Fibroblast of lung (primary cell): ENCODE results near the gene LRP8. TPM values are rescaled to one million over a fixed set of nuclear protein-coding genes. Genes with fewer than 3 reads are reported as not detected.

ENCODE experiments used
- DNase-seq, 2 donors: peaks; one replicate each; pipeline versions ENCODE4 v3.0.0 to v3.0.0-alpha.2; 2010; ENCODE audit warnings: low read depth in 2 of 2
- H2AFZ ChIP-seq: 2 replicates; pipeline ENCODE4 v1.5.1; 2012; ENCODE audit warnings: low read length, control low read depth, inconsistent platforms
- H3K27ac ChIP-seq: 2 replicates; pipeline ENCODE4 v1.5.1; 2011; ENCODE audit warnings: low read length, control low read depth; ENCODE audit not compliant: insufficient read depth
- H3K27me3 ChIP-seq: 2 replicates; pipeline ENCODE4 v1.5.1; 2011; ENCODE audit warnings: mild to moderate bottlenecking, low read length; ENCODE audit not compliant: control insufficient read depth, insufficient read depth
- H3K36me3 ChIP-seq: 2 replicates; pipeline ENCODE4 v1.5.1; 2011; ENCODE audit warnings: low read length; ENCODE audit not compliant: control insufficient read depth, insufficient read depth
- H3K4me1 ChIP-seq: 2 replicates; pipeline ENCODE4 v1.5.1; 2011; ENCODE audit warnings: low read length; ENCODE audit not compliant: control insufficient read depth, insufficient read depth; ENCODE audit errors: extremely low read depth
- H3K4me2 ChIP-seq: 2 replicates; pipeline ENCODE4 v1.5.1; 2011; ENCODE audit warnings: low read length, control low read depth; ENCODE audit not compliant: insufficient read depth; ENCODE audit errors: extremely low read depth
- H3K4me3 ChIP-seq, 4 experiments: fragments of 200-600 bp in 1 of 4; sonication (generic) in 1 of 4; replicated peaks in 1 of 4; 2 replicates each; pipeline ENCODE4 v1.5.1; 2011 to 2016; ENCODE audit warnings: low read length in 4 of 4, low read depth in 3 of 4, mild to moderate bottlenecking in 3 of 4, control low read depth in 2 of 4, inconsistent platforms in 1 of 4, mixed read lengths in 1 of 4; ENCODE audit not compliant: insufficient read depth in 1 of 4; ENCODE audit errors: control extremely low read depth in 1 of 4
- H3K79me2 ChIP-seq: 2 replicates; pipeline ENCODE4 v1.5.1; 2012; ENCODE audit warnings: mild to moderate bottlenecking, low read length, inconsistent platforms; ENCODE audit not compliant: control insufficient read depth, insufficient read depth
- H3K9ac ChIP-seq: 2 replicates; pipeline ENCODE4 v1.5.1; 2011; ENCODE audit warnings: mild to moderate bottlenecking, low read length, control low read depth; ENCODE audit not compliant: insufficient read depth
- H3K9me3 ChIP-seq: 2 replicates; pipeline ENCODE4 v1.5.1; 2012; ENCODE audit warnings: low read depth, low read length; ENCODE audit not compliant: control insufficient read depth, insufficient read depth
- H4K20me1 ChIP-seq: 2 replicates; pipeline ENCODE4 v1.5.1; 2011; ENCODE audit warnings: low read length; ENCODE audit not compliant: control insufficient read depth, insufficient read depth; ENCODE audit errors: extremely low read depth
- CTCF ChIP-seq, 2 donors: IDR thresholded peaks in 1 of 2; conservative IDR thresholded peaks in 1 of 2; 1 replicate in 1 of 2; 2 replicates in 1 of 2; pipeline ENCODE4 v1.5.1; 2011 to 2012; ENCODE audit warnings: low read length in 2 of 2, control low read depth in 1 of 2, inconsistent platforms in 1 of 2, low read depth in 1 of 2, mild to moderate bottlenecking in 1 of 2
- EZH2 ChIP-seq: IDR thresholded peaks from 2 replicates; pipeline ENCODE4 v1.5.1; 2012; ENCODE audit warnings: low read length, control low read depth, mild to moderate bottlenecking; ENCODE audit errors: missing control alignments
- polyA plus RNA-seq, 2 donors: library from polyadenylated mRNA; depleted of rRNA in 1 of 2; stranded (reverse) in 1 of 2; unstranded in 1 of 2; fragments of >200 nt; gene quantifications; 2 replicates each; pipeline ENCODE4 v1.2.1, GENCODE V29; 2011 to 2012; ENCODE audit warnings: missing spikeins in 1 of 2
- total RNA-seq: library from RNA; depleted of rRNA; stranded (reverse); fragments of >200 nt; gene quantifications from 2 replicates; pipeline ENCODE4 v1.2.1, GENCODE V29; 2014

The LRP8 gene
- total and polyA plus RNA-seq, 2 donors (not counting 1 experiment from before 2014, with no cell fraction given) = 8.4 to 10.3 TPM

- Histone ChIP-seq H2AFZ (no peak overlapping the region), H3K4me3 (no peak overlapping the region), H3K36me3 (no peaks in the 10 kb centered on the region), H3K4me1 (peaks cover 5% of the 10 kb centered on the region), H3K4me2 (no peak overlapping the region), H3K27me3 (no peaks in the 10 kb centered on the region), H3K9me3 (no peaks in the 10 kb centered on the region), H3K79me2 (no peaks in the 10 kb centered on the region), H4K20me1 (no peaks in the 10 kb centered on the region), H3K27ac (no peak overlapping the region), H3K9ac (no peak overlapping the region)
- no peak for TF ChIP-seq EZH2
- no peak for TF ChIP-seq CTCF (conservative IDR thresholded peaks at IDR 0.05 in 1 of 2, IDR thresholded peaks at IDR 0.05 in 1 of 2; ENCODE audit: low read depth in 1 of 2, low read length in 2 of 2)
- no peak for DNase-seq
Measured at GRCh38 chr1:53294061-53294460, 33.8 kb downstream of the LRP8 start.

- H3K4me3 ChIP-seq = no peak overlapping the region
- H2AFZ ChIP-seq = no peak overlapping the region
- no peaks in the 10 kb centered on the region for H3K36me3 ChIP-seq
- peaks cover 5% of the 10 kb centered on the region for H3K4me1 ChIP-seq
- no peaks in the 10 kb centered on the region for H3K27me3 ChIP-seq
- TF ChIP-seq EZH2 = no peak
- TF ChIP-seq CTCF (conservative IDR thresholded peaks at IDR 0.05 in 1 of 2, IDR thresholded peaks at IDR 0.05 in 1 of 2; ENCODE audit: low read depth in 1 of 2, low read length in 2 of 2) = no peak
- no peaks in the 10 kb centered on the region for H3K9me3 ChIP-seq
- H4K20me1 ChIP-seq = no peaks in the 10 kb centered on the region
- peak overlapping the region; percentile 42 for H3K4me2 ChIP-seq
- H3K9ac ChIP-seq = no peak overlapping the region
- peak in 1 of 2 donors; percentile 63 for DNase-seq
- H3K27ac ChIP-seq = no peak overlapping the region
- no peaks in the 10 kb centered on the region for H3K79me2 ChIP-seq
Measured at GRCh38 chr1:53293123-53293522, 34.7 kb downstream of the LRP8 start.

- Histone ChIP-seq H4K20me1 (no peaks in the 10 kb centered on the region), H3K36me3 (no peaks in the 10 kb centered on the region), H3K4me2 (no peak overlapping the region), H3K4me1 (peaks cover 5% of the 10 kb centered on the region), H3K4me3 (no peak overlapping the region), H3K27ac (no peak overlapping the region), H2AFZ (no peak overlapping the region), H3K9me3 (no peaks in the 10 kb centered on the region), H3K27me3 (no peaks in the 10 kb centered on the region), H3K79me2 (no peaks in the 10 kb centered on the region), H3K9ac (no peak overlapping the region)
- no peak for DNase-seq
- TF ChIP-seq CTCF (conservative IDR thresholded peaks at IDR 0.05 in 1 of 2, IDR thresholded peaks at IDR 0.05 in 1 of 2; ENCODE audit: low read depth in 1 of 2, low read length in 2 of 2) (no peak), EZH2 (no peak)
Measured at GRCh38 chr1:53292690-53293089, 35.2 kb downstream of the LRP8 start.
